GM18858 (cell line): ENCODE results near the gene ANKRD6.

Experiments
- ATAC-seq: cut with Tn5 transposase; IDR thresholded peaks from one replicate; pipeline ENCODE4 v1.9.1; 2021; ENCODE audit not compliant: unreplicated experiment

The ANKRD6 gene

GRCh38 chr6:89412071-89413005 is 20.6 kb upstream of the ANKRD6 start, which contains the start of gene RRAGD:
Gene RRAGD, minus strand, starts transcription at chr6:89412273. Its CDS starts 280 bp downstream, at chr6:89411993.
- peak; percentile 74 for ATAC-seq

- no peak for ATAC-seq
Observed at GRCh38 chr6:89413006-89413400, 19.9 kb upstream of the ANKRD6 start.

- ATAC-seq, result no peak
Observed at GRCh38 chr6:89414215-89414614, 18.7 kb upstream of the ANKRD6 start.

- ATAC-seq, result no peak
Observed at GRCh38 chr6:89415185-89415584, 17.8 kb upstream of the ANKRD6 start.

- ATAC-seq, result no peak
Observed at GRCh38 chr6:89416796-89417195, 16.2 kb upstream of the ANKRD6 start.

- ATAC-seq, result no peak
Observed at GRCh38 chr6:89430201-89430962, 2.6 kb upstream of the ANKRD6 start.

- ATAC-seq, result no peak
Observed at GRCh38 chr6:89433252-89434149, 549 bp downstream of the ANKRD6 start.

- ATAC-seq, result no peak
Observed at GRCh38 chr6:89434150-89434499, 1.2 kb downstream of the ANKRD6 start.

GRCh38 chr6:89434954-89435353 is 2.0 kb downstream of the ANKRD6 start:
- no peak for ATAC-seq

GRCh38 chr6:89436226-89436625 is 3.3 kb downstream of the ANKRD6 start:
- ATAC-seq, result no peak

- no peak for ATAC-seq
Observed at GRCh38 chr6:89438248-89438647, 5.3 kb downstream of the ANKRD6 start.

- ATAC-seq, result no peak
Observed at GRCh38 chr6:89439014-89439413, 6.1 kb downstream of the ANKRD6 start.

GRCh38 chr6:89440200-89440599 is 7.2 kb downstream of the ANKRD6 start:
- no peak for ATAC-seq

- ATAC-seq, result no peak
Observed at GRCh38 chr6:89443658-89444057, 10.7 kb downstream of the ANKRD6 start.

- ATAC-seq, result no peak
Observed at GRCh38 chr6:89449193-89449592, 16.2 kb downstream of the ANKRD6 start.

GRCh38 chr6:89452281-89452680 is 19.3 kb downstream of the ANKRD6 start:
- no peak for ATAC-seq

GRCh38 chr6:89454300-89454699 is 21.3 kb downstream of the ANKRD6 start:
- ATAC-seq, result no peak

GRCh38 chr6:89458704-89459103 is 25.8 kb downstream of the ANKRD6 start:
- ATAC-seq, result no peak

- ATAC-seq, result no peak
Observed at GRCh38 chr6:89459501-89459900, 26.5 kb downstream of the ANKRD6 start.

GRCh38 chr6:89460713-89461112 is 27.8 kb downstream of the ANKRD6 start:
- no peak for ATAC-seq

GRCh38 chr6:89462503-89462902 is 29.6 kb downstream of the ANKRD6 start:
- no peak for ATAC-seq
